Transverse colon (tissue), 4 donors: ENCODE data around the gene RNASE12. TPM values are rescaled to one million over a fixed set of nuclear protein-coding genes. Genes with fewer than 3 reads are reported as not detected.

ENCODE experiments used
- DNase-seq: peaks from one replicate; pipeline ENCODE4 v3.0.0-alpha.2; 2019
- H3K27ac ChIP-seq, 4 donors: fragments of 200-600 bp; sonication (generic); 2 replicates each; pipeline ENCODE4 v1.5.1; 2016 to 2018; ENCODE audit warnings: inconsistent platforms in 4 of 4
- H3K27me3 ChIP-seq: fragments of 200-600 bp; sonication (generic); 2 replicates; pipeline ENCODE4 v1.5.1; 2017; ENCODE audit warnings: inconsistent platforms
- H3K36me3 ChIP-seq, 4 donors: fragments of 200-600 bp; sonication (generic); 2 replicates each; pipeline ENCODE4 v1.5.1; 2017 to 2019; ENCODE audit warnings: inconsistent platforms in 4 of 4
- H3K4me1 ChIP-seq, 4 donors: fragments of 200-600 bp; sonication (generic); 2 replicates each; pipeline ENCODE4 v1.5.1; 2017 to 2020; ENCODE audit warnings: inconsistent platforms in 4 of 4
- H3K4me3 ChIP-seq, 4 donors: fragments of 200-600 bp; sonication (generic); 1 replicate in 1 of 4; 2 replicates in 3 of 4; pipeline versions ENCODE4 v1.5.1 to v1.6.1; 2017 to 2019; ENCODE audit warnings: inconsistent platforms in 4 of 4
- H3K9me3 ChIP-seq, 2 donors: fragments of 200-600 bp; sonication (generic); 2 replicates each; pipeline ENCODE4 v1.5.1; 2017 to 2019; ENCODE audit warnings: inconsistent platforms in 2 of 2
- CTCF ChIP-seq, 5 experiments: fragments of 200-600 bp in 3 of 5; fragments of 450-650 bp in 2 of 5; sonication (generic) in 3 of 5; IDR thresholded peaks; 1 replicate in 2 of 5; 2 replicates in 3 of 5; pipeline ENCODE4 v1.5.1; 2016 to 2017; ENCODE audit warnings: antibody characterized with exemption in 5 of 5, inconsistent platforms in 3 of 5, mild to moderate bottlenecking in 2 of 5, moderate library complexity in 1 of 5
- EP300 ChIP-seq: sonication (generic); formaldehyde crosslinking; IDR thresholded peaks from one replicate; pipeline ENCODE4 v1.6.1; 2017; ENCODE audit warnings: antibody characterized with exemption, low read depth
- POLR2A ChIP-seq: fragments of 450-650 bp; IDR thresholded peaks from one replicate; pipeline ENCODE4 v1.6.1; 2016; ENCODE audit warnings: antibody characterized with exemption, mild to moderate bottlenecking, moderate library complexity
- POLR2AphosphoS5 ChIP-seq, 3 donors: sonication (generic); formaldehyde crosslinking; IDR thresholded peaks; one replicate each; pipeline ENCODE4 v1.6.1; 2016; ENCODE audit warnings: antibody characterized with exemption in 3 of 3
- WGBS, 2 donors: methylation state at CpG; one replicate each; pipeline ENCODE4 v1.1.5; 2018; ENCODE audit warnings: low coverage in 1 of 2; 5-methylcytosine and 5-hydroxymethylcytosine counted together
- in situ Hi-C, 4 donors: fragments of 200-750 bp; cut with MboI; loops; one replicate each; pipeline versions ENCODE4 v1.15.0 to v1.15.1; 2017; ENCODE audit warnings: low sequenced_read_pairs in 3 of 4, low pct_ligation_motif_present in 1 of 4, low pct_unique_long_range_greater_than_20kb in 1 of 4
- intact Hi-C: fragments of 100-400 bp; cut with DNase I; formaldehyde crosslinking; loops from one replicate; pipeline ENCODE4 v1.15.1; 2023; ENCODE audit warnings: low total_unique reads
- total RNA-seq, 4 donors: library from RNA; depleted of rRNA; stranded (reverse); fragments of >200 nt; gene quantifications; one replicate each; pipeline ENCODE4 v1.1.0, GENCODE V29; 2016

The RNASE12 gene
- total RNA-seq, 4 donors from 2014 or later: not detected

- H3K27ac ChIP-seq: no peak overlapping the region
- no peaks in the 10 kb centered on the region for H3K27me3 ChIP-seq
- intact Hi-C loops (no loop called here), in situ Hi-C loops (loop anchor here in 3 of 4 donors (10.0 to 25.0 kb wide), 2 partner anchors 195 to 283 kb away; partner anchors contain the start of gene TEP1 (in 1 of the 3))
- WGBS, 2 donors: 60 to 70% methylated on average over 2 to 5 of the region's 5 CpGs
- DNase-seq: no peak
- no peak overlapping the region for H3K4me3 ChIP-seq
- no peaks in the 10 kb centered on the region for H3K36me3 ChIP-seq
- H3K9me3 ChIP-seq: no peaks in the 10 kb centered on the region
- TF ChIP-seq POLR2A (no peak), CTCF (IDR thresholded peaks at IDR 0.05) (no peak), EP300 (no peak), POLR2AphosphoS5 (IDR thresholded peaks at IDR 0.05) (no peak)
- H3K4me1 ChIP-seq: peaks cover 0 to 10% (median 4%) of the 10 kb centered on the region in 4 donors
Observed at GRCh38 chr14:20607617-20608016, 16.4 kb upstream of the RNASE12 start.

- TF ChIP-seq POLR2A (no peak), POLR2AphosphoS5 (IDR thresholded peaks at IDR 0.05) (no peak), EP300 (no peak), CTCF (IDR thresholded peaks at IDR 0.05) (no peak)
- Histone ChIP-seq H3K4me1 (peaks cover 0 to 10% (median 4%) of the 10 kb centered on the region in 4 donors), H3K4me3 (no peak overlapping the region), H3K27me3 (no peaks in the 10 kb centered on the region), H3K9me3 (no peaks in the 10 kb centered on the region), H3K27ac (no peak overlapping the region), H3K36me3 (no peaks in the 10 kb centered on the region)
- intact Hi-C loops: no loop called here
- 51 to 80% methylated on average over 1 to 2 of the region's 2 CpGs for WGBS, 2 donors
- DNase-seq: no peak
- in situ Hi-C loops: loop anchor here in 3 of 4 donors (10.0 to 25.0 kb wide), 2 partner anchors 195 to 282 kb away; partner anchors contain the start of gene TEP1 (in 1 of the 3)
Observed at GRCh38 chr14:20606902-20607242, 15.7 kb upstream of the RNASE12 start.

GRCh38 chr14:20606190-20606901 is 15.2 kb upstream of the RNASE12 start:
- peak; percentile 54 for DNase-seq
- intact Hi-C loops: no loop called here
- no peak overlapping the region for H3K27ac ChIP-seq
- no peaks in the 10 kb centered on the region for H3K9me3 ChIP-seq
- H3K4me1 ChIP-seq: peaks cover 0 to 10% (median 4%) of the 10 kb centered on the region in 4 donors
- H3K4me3 ChIP-seq: no peak overlapping the region
- no peaks in the 10 kb centered on the region for H3K36me3 ChIP-seq
- no peaks in the 10 kb centered on the region for H3K27me3 ChIP-seq
- TF ChIP-seq POLR2AphosphoS5 (IDR thresholded peaks at IDR 0.05) (no peak), CTCF (IDR thresholded peaks at IDR 0.05) (peak; percentile 32 to 67 (median 47)), EP300 (no peak)
- in situ Hi-C loops: loop anchor here in 3 of 4 donors (10.0 to 25.0 kb wide), 2 partner anchors 194 to 282 kb away; partner anchors contain the start of gene TEP1 (in 1 of the 3)
- 43% methylated on average over 8 of the region's 8 CpGs; no CpG with 5 or more reads in 1 of the 2 donors for WGBS, 2 donors

- peaks cover 0 to 2% (median 0%) of the 10 kb centered on the region in 4 donors for H3K4me1 ChIP-seq
- H3K27ac ChIP-seq: no peak overlapping the region
- H3K27me3 ChIP-seq: no peaks in the 10 kb centered on the region
- no peaks in the 10 kb centered on the region for H3K9me3 ChIP-seq
- in situ Hi-C loops: loop anchor here in 3 of 4 donors (10.0 to 25.0 kb wide), 2 partner anchors 192 to 279 kb away; partner anchors contain the start of gene TEP1 (in 1 of the 3)
- intact Hi-C loops: no loop called here
- DNase-seq: no peak
- no peak overlapping the region for H3K4me3 ChIP-seq
- 67 to 74% methylated on average over 3 to 13 of the region's 13 CpGs for WGBS, 2 donors
- no peaks in the 10 kb centered on the region for H3K36me3 ChIP-seq
- TF ChIP-seq EP300: no peak
- TF ChIP-seq POLR2A: no peak
- no peak for TF ChIP-seq CTCF (IDR thresholded peaks at IDR 0.05)
- no peak for TF ChIP-seq POLR2AphosphoS5 (IDR thresholded peaks at IDR 0.05)
Observed at GRCh38 chr14:20603813-20604690, 12.9 kb upstream of the RNASE12 start.
